Stimulated activated naive CD8-positive, alpha-beta T cell treated with anti-CD3 and anti-CD28 coated beads, Interleukin-15, Interleukin-2, amounts not matched to agents 100 ng/mL and 50 ng/mL, for 24 hours (primary cell): ENCODE data around the gene CCDC180.

Source experiments
- H3K27ac Mint-ChIP-seq: one replicate; pipeline ENCODE4 v1.8.0; 2021; ENCODE audit warnings: mild to moderate bottlenecking, mixed read lengths
- H3K27me3 Mint-ChIP-seq: one replicate; pipeline ENCODE4 v1.8.0; 2021; ENCODE audit warnings: mixed read lengths
- H3K36me3 Mint-ChIP-seq: one replicate; pipeline ENCODE4 v1.8.0; 2021; ENCODE audit warnings: low read depth, mixed read lengths
- H3K4me1 Mint-ChIP-seq: one replicate; pipeline ENCODE4 v1.8.0; 2021; ENCODE audit warnings: low read depth, mixed read lengths
- H3K4me3 Mint-ChIP-seq: one replicate; pipeline ENCODE4 v1.8.0; 2021; ENCODE audit warnings: mild to moderate bottlenecking, mixed read lengths
- H3K9me3 Mint-ChIP-seq: one replicate; pipeline ENCODE4 v1.8.0; 2021; ENCODE audit warnings: mixed read lengths

The CCDC180 gene

GRCh38 chr9:97301974-97302373 is 5.5 kb upstream of the CCDC180 start:
- H3K36me3 Mint-ChIP-seq: peaks cover 17% of the 10 kb centered on the region
- H3K27me3 Mint-ChIP-seq: peaks cover 8% of the 10 kb centered on the region
- no peak overlapping the region for H3K27ac Mint-ChIP-seq
- H3K4me1 Mint-ChIP-seq: peaks cover 4% of the 10 kb centered on the region
- peaks cover 35% of the 10 kb centered on the region for H3K9me3 Mint-ChIP-seq
- H3K4me3 Mint-ChIP-seq: no peak overlapping the region

- Mint-ChIP-seq H3K9me3 (peaks cover 19% of the 10 kb centered on the region), H3K36me3 (peaks cover 6% of the 10 kb centered on the region), H3K27me3 (peaks cover 8% of the 10 kb centered on the region), H3K4me3 (no peak overlapping the region), H3K4me1 (peaks cover 4% of the 10 kb centered on the region), H3K27ac (no peak overlapping the region)
Measured at GRCh38 chr9:97304586-97304985, 2.9 kb upstream of the CCDC180 start.

- Mint-ChIP-seq H3K9me3 (peaks cover 19% of the 10 kb centered on the region), H3K4me1 (no peaks in the 10 kb centered on the region), H3K27ac (no peak overlapping the region), H3K4me3 (no peak overlapping the region), H3K27me3 (peaks cover 8% of the 10 kb centered on the region), H3K36me3 (peaks cover 9% of the 10 kb centered on the region)
Measured at GRCh38 chr9:97305501-97306298, 1.8 kb upstream of the CCDC180 start.

GRCh38 chr9:97307091-97307490 is 368 bp upstream of the CCDC180 start:
- H3K27ac Mint-ChIP-seq: no peak overlapping the region
- H3K4me1 Mint-ChIP-seq: no peaks in the 10 kb centered on the region
- no peak overlapping the region for H3K4me3 Mint-ChIP-seq
- peaks cover 8% of the 10 kb centered on the region for H3K27me3 Mint-ChIP-seq
- peaks cover 7% of the 10 kb centered on the region for H3K36me3 Mint-ChIP-seq
- H3K9me3 Mint-ChIP-seq: peaks cover 11% of the 10 kb centered on the region

- H3K9me3 Mint-ChIP-seq: peaks cover 3% of the 10 kb centered on the region
- no peaks in the 10 kb centered on the region for H3K4me1 Mint-ChIP-seq
- H3K27ac Mint-ChIP-seq: no peak overlapping the region
- peaks cover 8% of the 10 kb centered on the region for H3K27me3 Mint-ChIP-seq
- peaks cover 7% of the 10 kb centered on the region for H3K36me3 Mint-ChIP-seq
- no peak overlapping the region for H3K4me3 Mint-ChIP-seq
Measured at GRCh38 chr9:97309260-97309659, 1.8 kb downstream of the CCDC180 start.

GRCh38 chr9:97310023-97310422 is 2.6 kb downstream of the CCDC180 start:
- peaks cover 7% of the 10 kb centered on the region for H3K36me3 Mint-ChIP-seq
- H3K27me3 Mint-ChIP-seq: peaks cover 8% of the 10 kb centered on the region
- H3K27ac Mint-ChIP-seq: no peak overlapping the region
- no peaks in the 10 kb centered on the region for H3K9me3 Mint-ChIP-seq
- no peaks in the 10 kb centered on the region for H3K4me1 Mint-ChIP-seq
- no peak overlapping the region for H3K4me3 Mint-ChIP-seq

- Mint-ChIP-seq H3K9me3 (no peaks in the 10 kb centered on the region), H3K36me3 (peaks cover 7% of the 10 kb centered on the region), H3K4me3 (no peak overlapping the region), H3K27me3 (peaks cover 1% of the 10 kb centered on the region), H3K27ac (no peak overlapping the region), H3K4me1 (no peaks in the 10 kb centered on the region)
Measured at GRCh38 chr9:97310896-97311295, 3.4 kb downstream of the CCDC180 start.

- H3K27me3 Mint-ChIP-seq: no peaks in the 10 kb centered on the region
- H3K9me3 Mint-ChIP-seq: no peaks in the 10 kb centered on the region
- H3K27ac Mint-ChIP-seq: no peak overlapping the region
- H3K36me3 Mint-ChIP-seq: peaks cover 7% of the 10 kb centered on the region
- H3K4me3 Mint-ChIP-seq: no peak overlapping the region
- H3K4me1 Mint-ChIP-seq: no peaks in the 10 kb centered on the region
Measured at GRCh38 chr9:97311798-97312500, 4.5 kb downstream of the CCDC180 start.

GRCh38 chr9:97312556-97312955 is 5.1 kb downstream of the CCDC180 start:
- Mint-ChIP-seq H3K4me1 (no peaks in the 10 kb centered on the region), H3K27me3 (no peaks in the 10 kb centered on the region), H3K36me3 (peaks cover 10% of the 10 kb centered on the region), H3K27ac (no peak overlapping the region), H3K9me3 (no peaks in the 10 kb centered on the region), H3K4me3 (no peak overlapping the region)

- no peaks in the 10 kb centered on the region for H3K4me1 Mint-ChIP-seq
- H3K4me3 Mint-ChIP-seq: no peak overlapping the region
- no peaks in the 10 kb centered on the region for H3K27me3 Mint-ChIP-seq
- peaks cover 14% of the 10 kb centered on the region for H3K36me3 Mint-ChIP-seq
- no peaks in the 10 kb centered on the region for H3K9me3 Mint-ChIP-seq
- no peak overlapping the region for H3K27ac Mint-ChIP-seq
Measured at GRCh38 chr9:97313243-97313642, 5.8 kb downstream of the CCDC180 start.

- H3K4me1 Mint-ChIP-seq: no peaks in the 10 kb centered on the region
- H3K4me3 Mint-ChIP-seq: no peak overlapping the region
- no peak overlapping the region for H3K27ac Mint-ChIP-seq
- no peaks in the 10 kb centered on the region for H3K27me3 Mint-ChIP-seq
- peaks cover 14% of the 10 kb centered on the region for H3K36me3 Mint-ChIP-seq
- no peaks in the 10 kb centered on the region for H3K9me3 Mint-ChIP-seq
Measured at GRCh38 chr9:97313746-97314145, 6.3 kb downstream of the CCDC180 start.

- H3K36me3 Mint-ChIP-seq: peaks cover 14% of the 10 kb centered on the region
Measured at GRCh38 chr9:97314503-97314902, 7.0 kb downstream of the CCDC180 start.

GRCh38 chr9:97315550-97315949 is 8.1 kb downstream of the CCDC180 start:
- no peak overlapping the region for H3K27ac Mint-ChIP-seq
- H3K4me3 Mint-ChIP-seq: no peak overlapping the region
- H3K4me1 Mint-ChIP-seq: no peaks in the 10 kb centered on the region
- no peaks in the 10 kb centered on the region for H3K27me3 Mint-ChIP-seq
- peaks cover 14% of the 10 kb centered on the region for H3K36me3 Mint-ChIP-seq
- H3K9me3 Mint-ChIP-seq: no peaks in the 10 kb centered on the region

More at GRCh38 chr9:97314503-97314902, 7.0 kb downstream of the CCDC180 start:
- no peaks in the 10 kb centered on the region for H3K4me1 Mint-ChIP-seq
- no peaks in the 10 kb centered on the region for H3K9me3 Mint-ChIP-seq
- no peak overlapping the region for H3K4me3 Mint-ChIP-seq
- H3K27ac Mint-ChIP-seq: no peak overlapping the region
- H3K27me3 Mint-ChIP-seq: no peaks in the 10 kb centered on the region

GRCh38 chr9:97316904-97317303 is 9.4 kb downstream of the CCDC180 start:
- H3K4me3 Mint-ChIP-seq: no peak overlapping the region
- H3K36me3 Mint-ChIP-seq: peaks cover 17% of the 10 kb centered on the region
- H3K27me3 Mint-ChIP-seq: no peaks in the 10 kb centered on the region
- H3K9me3 Mint-ChIP-seq: no peaks in the 10 kb centered on the region
- no peak overlapping the region for H3K27ac Mint-ChIP-seq
- no peaks in the 10 kb centered on the region for H3K4me1 Mint-ChIP-seq

- Mint-ChIP-seq H3K27ac (no peak overlapping the region), H3K4me1 (no peaks in the 10 kb centered on the region), H3K36me3 (peaks cover 24% of the 10 kb centered on the region), H3K4me3 (no peak overlapping the region), H3K9me3 (no peaks in the 10 kb centered on the region), H3K27me3 (no peaks in the 10 kb centered on the region)
Measured at GRCh38 chr9:97318433-97318832, 11.0 kb downstream of the CCDC180 start.
